A673 (cell line): Measurements from ENCODE around the gene THSD7B. TPM values are rescaled to one million over a fixed set of nuclear protein-coding genes. Genes with fewer than 3 reads are reported as not detected.

Experiments used
- BruUV-seq: library from RNA; stranded (reverse); fragments of 400-500 nt; replicated peaks from 2 replicates; lab custom pipeline; 2021; lab: Mats Ljungman, UMichigan
- CTCF ChIA-PET: fragments of 300-600 bp; sonication (Branson Sonifier 250); formaldehyde crosslinking; loops from one replicate; lab custom pipeline; 2022; ENCODE audit warnings: antibody characterized with exemption; lab: Charles Lee
- POLR2A ChIA-PET: fragments of 300-600 bp; sonication (Branson Sonifier 250); formaldehyde crosslinking; loops from one replicate; lab custom pipeline; 2022; ENCODE audit warnings: antibody characterized with exemption; ENCODE audit not compliant: low non-redundant PET; lab: Charles Lee
- DNase-seq: peaks from one replicate; pipeline ENCODE4 v3.0.0-alpha.2; 2015; ENCODE audit warnings: low spot score
- H3K27ac ChIP-seq: fragments of 200-600 bp; sonication (generic); 2 replicates; pipeline ENCODE4 v1.5.1; 2016; ENCODE audit warnings: mixed run types, low read depth, mild to moderate bottlenecking, mixed read lengths, antibody characterized with exemption, low read length; ENCODE audit not compliant: poor library complexity, severe bottlenecking
- H3K27me3 ChIP-seq: fragments of 200-600 bp; sonication (generic); replicated peaks from 2 replicates; pipeline ENCODE4 v1.6.1; 2017; ENCODE audit warnings: mixed run types, low read depth, mild to moderate bottlenecking, mixed read lengths, antibody characterized with exemption, low read length; ENCODE audit not compliant: insufficient read depth, poor library complexity
- H3K36me3 ChIP-seq: fragments of 200-600 bp; sonication (generic); 2 replicates; pipeline ENCODE4 v1.6.1; 2016; ENCODE audit warnings: mixed run types, mild to moderate bottlenecking, mixed read lengths, antibody characterized with exemption, low read length; ENCODE audit not compliant: insufficient read depth, poor library complexity, severe bottlenecking
- H3K4me1 ChIP-seq: fragments of 200-600 bp; sonication (generic); 2 replicates; pipeline ENCODE4 v1.6.1; 2017; ENCODE audit warnings: mixed run types, mild to moderate bottlenecking, mixed read lengths, antibody characterized with exemption, low read length; ENCODE audit not compliant: insufficient read depth, poor library complexity, severe bottlenecking
- H3K4me3 ChIP-seq: fragments of 200-600 bp; sonication (generic); 2 replicates; pipeline ENCODE4 v1.5.1; 2016; ENCODE audit warnings: low read depth, mixed run types, mild to moderate bottlenecking, mixed read lengths, low read length; ENCODE audit not compliant: poor library complexity, severe bottlenecking
- H3K9me3 ChIP-seq: fragments of 200-600 bp; sonication (generic); 2 replicates; pipeline ENCODE4 v1.6.1; 2016; ENCODE audit warnings: mixed run types, low read depth, mild to moderate bottlenecking, mixed read lengths, antibody characterized with exemption, low read length; ENCODE audit not compliant: poor library complexity, severe bottlenecking
- EZH2 ChIP-seq: fragments of 200-600 bp; sonication (generic); IDR thresholded peaks from 2 replicates; pipeline ENCODE4 v1.6.1; 2017; ENCODE audit warnings: borderline replicate concordance, low read depth, mild to moderate bottlenecking, mixed read lengths, antibody characterized with exemption, low read length; ENCODE audit not compliant: poor library complexity, severe bottlenecking
- intact Hi-C: fragments of 100-400 bp; cut with micrococcal nuclease; formaldehyde crosslinking; loops from one replicate; pipeline ENCODE4 v1.10.0; 2022; ENCODE audit not compliant: unreplicated experiment
- total RNA-seq: library from RNA; stranded (reverse); gene quantifications from 2 replicates; pipeline ENCODE4 v1.2.3, GENCODE V29; 2021
- TF ChIP-seq, protein P1 (sequence below): fragments of 300-800, 200-600 bp; sonication (generic); conservative IDR thresholded peaks from 2 replicates; pipeline ENCODE4 v1.5.1; 2017; ENCODE audit warnings: low read depth, mild to moderate bottlenecking, antibody characterized with exemption, low read length, moderate library complexity, mixed read lengths

Gene THSD7B
- total RNA-seq, 1 experiment from 2014 or later: not detected

- Histone ChIP-seq H3K27me3 (peaks cover 57% of the 10 kb centered on the region), H3K36me3 (no peaks in the 10 kb centered on the region), H3K9me3 (no peaks in the 10 kb centered on the region), H3K27ac (no peak overlapping the region), H3K4me1 (no peaks in the 10 kb centered on the region), H3K4me3 (no peak overlapping the region)
- ChIA-PET POLR2A (no interaction called here), CTCF (no interaction called here)
- TF ChIP-seq, protein P1, sequence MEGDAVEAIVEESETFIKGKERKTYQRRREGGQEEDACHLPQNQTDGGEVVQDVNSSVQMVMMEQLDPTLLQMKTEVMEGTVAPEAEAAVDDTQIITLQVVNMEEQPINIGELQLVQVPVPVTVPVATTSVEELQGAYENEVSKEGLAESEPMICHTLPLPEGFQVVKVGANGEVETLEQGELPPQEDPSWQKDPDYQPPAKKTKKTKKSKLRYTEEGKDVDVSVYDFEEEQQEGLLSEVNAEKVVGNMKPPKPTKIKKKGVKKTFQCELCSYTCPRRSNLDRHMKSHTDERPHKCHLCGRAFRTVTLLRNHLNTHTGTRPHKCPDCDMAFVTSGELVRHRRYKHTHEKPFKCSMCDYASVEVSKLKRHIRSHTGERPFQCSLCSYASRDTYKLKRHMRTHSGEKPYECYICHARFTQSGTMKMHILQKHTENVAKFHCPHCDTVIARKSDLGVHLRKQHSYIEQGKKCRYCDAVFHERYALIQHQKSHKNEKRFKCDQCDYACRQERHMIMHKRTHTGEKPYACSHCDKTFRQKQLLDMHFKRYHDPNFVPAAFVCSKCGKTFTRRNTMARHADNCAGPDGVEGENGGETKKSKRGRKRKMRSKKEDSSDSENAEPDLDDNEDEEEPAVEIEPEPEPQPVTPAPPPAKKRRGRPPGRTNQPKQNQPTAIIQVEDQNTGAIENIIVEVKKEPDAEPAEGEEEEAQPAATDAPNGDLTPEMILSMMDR: no peak
- no peak for TF ChIP-seq EZH2
- no TSS peak for BruUV-seq
- DNase-seq: no peak
- intact Hi-C loops: no loop called here
These were observed 4.5 kb downstream of the THSD7B start for GRCh38 chr2:136769871-136770270.

DNA sequence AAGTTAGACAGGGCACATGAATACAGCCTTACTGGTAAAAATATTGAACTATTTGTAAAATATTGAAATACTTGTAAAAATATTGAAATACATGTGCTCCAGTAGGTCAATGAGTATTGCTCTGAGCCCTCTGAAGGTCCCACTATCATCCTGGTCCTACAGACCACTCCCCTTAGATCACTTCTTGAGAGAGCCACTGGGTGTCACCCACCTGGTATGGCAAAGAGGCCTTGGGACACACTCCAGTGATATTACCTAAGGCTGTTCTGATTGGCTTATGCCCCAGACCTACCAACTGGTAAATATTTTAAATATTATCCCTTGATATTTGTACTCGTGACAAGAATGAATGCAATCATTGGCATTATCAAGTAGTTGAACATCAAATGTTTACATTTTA, 5.0 kb downstream of the THSD7B start:
- H3K36me3 ChIP-seq: no peaks in the 10 kb centered on the region
- ChIA-PET POLR2A (no interaction called here), CTCF (no interaction called here)
- H3K27me3 ChIP-seq: peaks cover 52% of the 10 kb centered on the region
- TF ChIP-seq, protein P1: no peak
- no peak for TF ChIP-seq EZH2
- H3K9me3 ChIP-seq: no peaks in the 10 kb centered on the region
- no peak overlapping the region for H3K4me3 ChIP-seq
- no peak overlapping the region for H3K27ac ChIP-seq
- H3K4me1 ChIP-seq: no peaks in the 10 kb centered on the region
- intact Hi-C loops: no loop called here
- BruUV-seq: no TSS peak
- DNase-seq: no peak

DNA sequence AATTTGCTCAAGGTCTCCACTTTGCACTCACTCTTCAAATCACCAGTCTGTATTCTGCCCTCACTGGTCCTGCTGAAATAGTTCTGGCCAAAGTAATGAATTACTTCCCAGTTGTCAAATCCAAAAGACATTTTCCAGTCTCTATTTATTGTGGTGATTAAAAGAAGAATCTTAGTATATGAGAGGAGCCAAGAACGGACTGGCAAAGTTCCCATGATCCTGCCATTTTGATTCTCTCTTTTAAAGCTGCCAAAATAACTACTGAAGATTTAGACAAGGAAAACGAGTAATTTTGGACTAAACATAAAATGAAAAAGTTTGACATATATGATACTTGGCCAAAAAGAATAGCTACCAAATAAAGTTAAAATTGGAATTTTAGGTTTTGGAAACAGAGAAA, 12.0 kb downstream of the THSD7B start:
- BruUV-seq: no TSS peak

More for the DNA sequence above, 12.0 kb downstream of the THSD7B start:
- Histone ChIP-seq H3K36me3 (no peaks in the 10 kb centered on the region), H3K4me3 (no peak overlapping the region), H3K27ac (no peak overlapping the region), H3K4me1 (no peaks in the 10 kb centered on the region), H3K9me3 (no peaks in the 10 kb centered on the region), H3K27me3 (no peaks in the 10 kb centered on the region)
- ChIA-PET POLR2A (no interaction called here), CTCF (no interaction called here)
- intact Hi-C loops: no loop called here
- no peak for DNase-seq
- TF ChIP-seq, protein P1: no peak
- no peak for TF ChIP-seq EZH2
